ENCODE results near the gene STK25. TPM values are rescaled to one million over a fixed set of nuclear protein-coding genes. Genes with fewer than 3 reads are reported as not detected.

STK25 gene
- total RNA-seq, 1 donor: 171 TPM

Small RNAs within 50 kb of the gene (small RNA-seq; reads per million reads assigned to genes)
- not detected for gene MIR3133

Other genes with a start within 250 kb of the STK25 start
- 198 TPM for gene HDLBP, start 192.9 kb downstream of the STK25 start, total RNA-seq
- gene SEPTIN2, start 192.7 kb downstream of the STK25 start, total RNA-seq: 138 TPM
- 14.3 TPM for gene FARP2, start 152.3 kb downstream of the STK25 start, total RNA-seq
- gene BOK, start 50.2 kb upstream of the STK25 start, total RNA-seq: under 0.01 TPM
- 49.8 TPM for gene THAP4, start 128.6 kb upstream of the STK25 start, total RNA-seq
- gene ATG4B, start 129.1 kb upstream of the STK25 start, total RNA-seq: 93.2 TPM
- 10.0 TPM for gene DTYMK, start 178.2 kb upstream of the STK25 start, total RNA-seq
- gene ING5, start 193.5 kb upstream of the STK25 start, total RNA-seq: 43.9 TPM
- 29.1 TPM for gene D2HGDH, start 226.0 kb upstream of the STK25 start, total RNA-seq

All from hematopoietic multipotent progenitor cell (in vitro differentiated cells).